Measurements from ENCODE around the gene PCYT1B. TPM values are rescaled to one million over a fixed set of nuclear protein-coding genes. Genes with fewer than 3 reads are reported as not detected.

Gene PCYT1B
- total and polyA plus RNA-seq, 9 of the 15 experiments (the other 6 are each of a cell fraction or from before 2014, with no cell fraction given): 0.04 to 0.34 (median 0.07) TPM; not detected in 1

- no peak for TF ChIP-seq RREB1 (CRISPR knock-in tag; IDR thresholded peaks at IDR 0.05)
- TF ChIP-seq ZSCAN32 (CRISPR knock-in tag; IDR thresholded peaks at IDR 0.05): no peak
- peak; percentile 97 for TF ChIP-seq C11orf30 (IDR thresholded peaks at IDR 0.05; ENCODE audit: low read depth)
- peak in 1 of 2 experiments; percentile 67; a peak in 1 of 4 replicates for TF ChIP-seq CSDE1 (IDR thresholded peaks at IDR 0.05)
- TF ChIP-seq ZEB2 (IDR thresholded peaks at IDR 0.05): no peak
- TF ChIP-seq CHD7 (IDR thresholded peaks at IDR 0.05; ENCODE audit: low read depth, low read length): no peak
- TF ChIP-seq ATF1 (CRISPR knock-in tag; IDR thresholded peaks at IDR 0.05): peak; percentile 86
- TF ChIP-seq ATF1 (tag; IDR thresholded peaks at IDR 0.05): peak; percentile 99
- no peak for TF ChIP-seq ZNF512 (tag; IDR thresholded peaks at IDR 0.05)
Observed at GRCh38 chrX:24693453-24694202, 46.5 kb upstream of the PCYT1B start, which contains the start of gene POLA1 (continued).

All from K562 (cell line).